GM12872 (cell line): ENCODE results near the gene RALGAPA2.

Experiments
- CTCF ChIP-seq: IDR thresholded peaks from 3 replicates; pipeline ENCODE4 v1.5.1; 2011; ENCODE audit warnings: low read depth, mild to moderate bottlenecking, low read length, moderate library complexity; ENCODE audit not compliant: insufficient read depth

RALGAPA2 gene

GRCh38 chr20:20503777-20504530 lies 208.5 kb downstream of the RALGAPA2 start:
- no peak for TF ChIP-seq CTCF

GRCh38 chr20:20501128-20501527 lies 211.3 kb downstream of the RALGAPA2 start:
- no peak for TF ChIP-seq CTCF

GRCh38 chr20:20500312-20500711 lies 212.1 kb downstream of the RALGAPA2 start:
- TF ChIP-seq CTCF, result no peak

GRCh38 chr20:20499439-20499838 lies 213.0 kb downstream of the RALGAPA2 start:
- no peak for TF ChIP-seq CTCF

GRCh38 chr20:20498076-20498861 lies 214.2 kb downstream of the RALGAPA2 start:
- TF ChIP-seq CTCF, result no peak

GRCh38 chr20:20497242-20497978 lies 215.0 kb downstream of the RALGAPA2 start:
- TF ChIP-seq CTCF, result no peak
